OCI-LY3 (cell line): ENCODE results near the gene AKAP12.

Source experiments
- EZH2phosphoT487 ChIP-seq: fragments of 200-600 bp; shearing (Covaris generic); IDR thresholded peaks from 2 replicates; pipeline ENCODE4 v1.6.1; 2018; ENCODE audit warnings: antibody characterized with exemption, mixed run types, low read depth
- TF ChIP-seq, protein P1 (sequence below): fragments of 200-600, 300-600 bp; sonication (generic); IDR thresholded peaks from 2 replicates; pipeline ENCODE4 v1.5.1; 2014; ENCODE audit warnings: antibody characterized with exemption, low read length, low read depth

DNA sequence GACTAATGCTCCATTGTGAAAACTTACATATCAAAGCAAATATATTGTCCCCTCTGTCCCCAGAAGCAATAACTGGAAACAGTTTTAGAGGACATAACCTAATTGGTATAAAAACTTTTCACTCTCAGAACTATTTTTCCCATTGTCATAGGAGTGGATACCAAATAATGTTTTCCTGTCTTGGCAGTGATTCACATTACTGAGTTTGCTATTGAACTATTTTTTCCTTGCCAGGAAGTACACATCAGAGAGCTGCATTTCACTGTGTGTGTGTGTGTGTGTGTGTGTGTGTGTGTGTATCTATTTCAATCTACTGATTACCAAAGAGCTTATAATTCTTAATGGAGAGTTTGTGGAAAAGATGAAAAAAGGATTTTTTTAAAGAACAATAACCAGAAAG lies 45.4 kb downstream of the AKAP12 start:
- TF ChIP-seq, protein P1, sequence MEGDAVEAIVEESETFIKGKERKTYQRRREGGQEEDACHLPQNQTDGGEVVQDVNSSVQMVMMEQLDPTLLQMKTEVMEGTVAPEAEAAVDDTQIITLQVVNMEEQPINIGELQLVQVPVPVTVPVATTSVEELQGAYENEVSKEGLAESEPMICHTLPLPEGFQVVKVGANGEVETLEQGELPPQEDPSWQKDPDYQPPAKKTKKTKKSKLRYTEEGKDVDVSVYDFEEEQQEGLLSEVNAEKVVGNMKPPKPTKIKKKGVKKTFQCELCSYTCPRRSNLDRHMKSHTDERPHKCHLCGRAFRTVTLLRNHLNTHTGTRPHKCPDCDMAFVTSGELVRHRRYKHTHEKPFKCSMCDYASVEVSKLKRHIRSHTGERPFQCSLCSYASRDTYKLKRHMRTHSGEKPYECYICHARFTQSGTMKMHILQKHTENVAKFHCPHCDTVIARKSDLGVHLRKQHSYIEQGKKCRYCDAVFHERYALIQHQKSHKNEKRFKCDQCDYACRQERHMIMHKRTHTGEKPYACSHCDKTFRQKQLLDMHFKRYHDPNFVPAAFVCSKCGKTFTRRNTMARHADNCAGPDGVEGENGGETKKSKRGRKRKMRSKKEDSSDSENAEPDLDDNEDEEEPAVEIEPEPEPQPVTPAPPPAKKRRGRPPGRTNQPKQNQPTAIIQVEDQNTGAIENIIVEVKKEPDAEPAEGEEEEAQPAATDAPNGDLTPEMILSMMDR, result no peak
- TF ChIP-seq EZH2phosphoT487, result no peak
